Left renal pelvis (tissue), 4 donors: Measurements from ENCODE around the gene ICAM3. TPM values are rescaled to one million over a fixed set of nuclear protein-coding genes. Genes with fewer than 3 reads are reported as not detected.

Experiments
- polyA plus RNA-seq, 4 donors: library from polyadenylated mRNA; unstranded; fragments of 120-200 nt; gene quantifications; one replicate each; pipeline ENCODE4 v1.2.1, GENCODE V29; 2013; ENCODE audit not compliant: insufficient read length in 4 of 4

Gene ICAM3
- polyA plus RNA-seq, 4 donors: 6.6 to 9.4 (median 9.0) TPM

Other genes starting within 250 kb of the ICAM3 start
- 1 to 10 TPM in 3 of 4 donors, under 1 TPM in 1; 0.66 to 3.0 (median 2.4) TPM for gene ANGPTL6, start 236.9 kb downstream of the ICAM3 start, polyA plus RNA-seq
- gene PPAN, start 233.3 kb downstream of the ICAM3 start, polyA plus RNA-seq: 10 to 100 TPM; 20.6 to 39.8 (median 25.9) TPM
- gene P2RY11, start 227.9 kb downstream of the ICAM3 start, polyA plus RNA-seq: 10 to 100 TPM in 1 of 4 donors, 1 to 10 TPM in 3; 6.6 to 17.4 (median 8.7) TPM
- 100 to 1,000 TPM; 152 to 226 (median 197) TPM for gene EIF3G, start 219.7 kb downstream of the ICAM3 start, polyA plus RNA-seq
- gene DNMT1, start 144.7 kb downstream of the ICAM3 start, polyA plus RNA-seq: 100 to 1,000 TPM in 3 of 4 donors, 10 to 100 TPM in 1; 82.1 to 134 (median 119) TPM
- 10 to 100 TPM; 11.6 to 15.1 (median 12.9) TPM for gene S1PR2, start 108.3 kb downstream of the ICAM3 start, polyA plus RNA-seq
- 10 to 100 TPM; 30.1 to 54.0 (median 34.2) TPM for gene MRPL4, start 87.4 kb downstream of the ICAM3 start, polyA plus RNA-seq
- gene ICAM1, start 68.5 kb downstream of the ICAM3 start, polyA plus RNA-seq: 10 to 100 TPM in 1 of 4 donors, 1 to 10 TPM in 3; 5.8 to 10.3 (median 7.3) TPM
- 1 to 10 TPM in 1 of 4 donors, under 1 TPM in 3; 0.36 to 1.5 (median 0.45) TPM for gene ICAM4, start 52.7 kb downstream of the ICAM3 start, polyA plus RNA-seq
- gene ICAM5, start 49.7 kb downstream of the ICAM3 start, polyA plus RNA-seq: under 1 TPM; 0.15 to 0.24 (median 0.22) TPM
- 10 to 100 TPM in 1 of 4 donors, 1 to 10 TPM in 3; 4.4 to 10.6 (median 5.3) TPM for gene ZGLP1, start 29.8 kb downstream of the ICAM3 start, polyA plus RNA-seq
- gene FDX2, start 23.6 kb downstream of the ICAM3 start, polyA plus RNA-seq: 10 to 100 TPM; 12.7 to 25.3 (median 15.8) TPM
- 10 to 100 TPM; 24.0 to 40.5 (median 26.5) TPM for gene RAVER1, start 6.1 kb downstream of the ICAM3 start, polyA plus RNA-seq
- gene TYK2, start 40.9 kb upstream of the ICAM3 start, polyA plus RNA-seq: 100 to 1,000 TPM; 102 to 170 (median 113) TPM
- gene CDC37, start 63.9 kb upstream of the ICAM3 start, polyA plus RNA-seq: 100 to 1,000 TPM; 106 to 172 (median 139) TPM
- 1 to 10 TPM; 2.1 to 4.2 (median 2.8) TPM for gene PDE4A, start 80.9 kb upstream of the ICAM3 start, polyA plus RNA-seq
- 10 to 100 TPM; 71.2 to 77.2 (median 74.1) TPM for gene KEAP1, start 163.7 kb upstream of the ICAM3 start, polyA plus RNA-seq
- gene S1PR5, start 177.8 kb upstream of the ICAM3 start, polyA plus RNA-seq: 1 to 10 TPM; 1.5 to 1.9 (median 1.6) TPM
- gene ATG4D, start 204.3 kb upstream of the ICAM3 start, polyA plus RNA-seq: 10 to 100 TPM; 17.1 to 37.0 (median 27.8) TPM
- 10 to 100 TPM; 26.1 to 39.2 (median 33.6) TPM for gene KRI1, start 226.4 kb upstream of the ICAM3 start, polyA plus RNA-seq
- gene CDKN2D, start 229.4 kb upstream of the ICAM3 start, polyA plus RNA-seq: 10 to 100 TPM in 3 of 4 donors, 1 to 10 TPM in 1; 8.6 to 25.4 (median 10.6) TPM
- 10 to 100 TPM in 3 of 4 donors, 1 to 10 TPM in 1; 1.7 to 60.2 (median 43.2) TPM for gene AP1M2, start 247.7 kb upstream of the ICAM3 start, polyA plus RNA-seq